Activated gamma-delta T cell (primary cell): Measurements from ENCODE around the gene EPHA4.

Source experiments
- DNase-seq: peaks from one replicate; lab custom pipeline; 2025; lab: John Stamatoyannopoulos, UW

EPHA4 gene

GRCh38 chr2:221503965-221504364 lies 68.1 kb downstream of the EPHA4 start:
- no peak for DNase-seq

- DNase-seq = no peak
Observed at GRCh38 chr2:221502270-221503010, 69.7 kb downstream of the EPHA4 start.

GRCh38 chr2:221501883-221502269 lies 70.2 kb downstream of the EPHA4 start:
- no peak for DNase-seq

DNA sequence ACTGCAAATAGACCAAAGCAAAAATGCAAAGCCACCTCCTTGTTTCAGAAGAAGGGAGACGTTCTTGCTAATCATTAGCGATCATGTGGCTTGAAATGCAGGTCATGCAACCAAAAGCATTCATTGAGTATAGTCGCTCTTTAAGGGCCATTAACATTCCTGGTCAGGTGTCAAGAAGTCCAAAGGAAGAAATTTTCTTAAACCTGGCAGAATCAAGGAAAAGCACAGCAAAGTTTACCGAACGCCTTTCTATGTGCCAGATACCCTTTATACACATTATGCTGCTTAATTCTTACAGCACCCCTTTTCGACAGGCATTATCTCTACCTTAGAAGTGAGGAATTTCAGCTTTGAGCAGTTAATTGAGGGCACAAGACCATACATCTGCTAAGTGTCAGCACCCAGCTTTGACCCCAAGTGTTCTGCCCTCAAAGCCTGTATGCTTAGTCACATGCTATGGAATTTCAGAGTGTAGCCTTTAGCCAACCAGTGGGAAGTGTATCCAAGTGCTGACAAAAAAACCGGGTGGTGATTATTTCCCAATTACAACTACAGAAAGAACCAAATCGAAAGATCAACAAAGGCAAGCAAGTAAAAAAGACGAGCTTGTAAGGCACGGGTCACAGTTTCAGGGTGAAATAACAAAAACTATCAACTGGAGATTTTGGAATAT lies 70.8 kb downstream of the EPHA4 start:
- DNase-seq = no peak

GRCh38 chr2:221500501-221501209 lies 71.4 kb downstream of the EPHA4 start:
- no peak for DNase-seq

GRCh38 chr2:221495731-221496130 lies 76.4 kb downstream of the EPHA4 start:
- DNase-seq = no peak

- no peak for DNase-seq
Observed at GRCh38 chr2:221494556-221494955, 77.5 kb downstream of the EPHA4 start.

GRCh38 chr2:221493391-221493790 lies 78.7 kb downstream of the EPHA4 start:
- no peak for DNase-seq

GRCh38 chr2:221492636-221493035 lies 79.5 kb downstream of the EPHA4 start:
- no peak for DNase-seq

- no peak for DNase-seq
Observed at GRCh38 chr2:221490506-221491060, 81.5 kb downstream of the EPHA4 start.

DNA sequence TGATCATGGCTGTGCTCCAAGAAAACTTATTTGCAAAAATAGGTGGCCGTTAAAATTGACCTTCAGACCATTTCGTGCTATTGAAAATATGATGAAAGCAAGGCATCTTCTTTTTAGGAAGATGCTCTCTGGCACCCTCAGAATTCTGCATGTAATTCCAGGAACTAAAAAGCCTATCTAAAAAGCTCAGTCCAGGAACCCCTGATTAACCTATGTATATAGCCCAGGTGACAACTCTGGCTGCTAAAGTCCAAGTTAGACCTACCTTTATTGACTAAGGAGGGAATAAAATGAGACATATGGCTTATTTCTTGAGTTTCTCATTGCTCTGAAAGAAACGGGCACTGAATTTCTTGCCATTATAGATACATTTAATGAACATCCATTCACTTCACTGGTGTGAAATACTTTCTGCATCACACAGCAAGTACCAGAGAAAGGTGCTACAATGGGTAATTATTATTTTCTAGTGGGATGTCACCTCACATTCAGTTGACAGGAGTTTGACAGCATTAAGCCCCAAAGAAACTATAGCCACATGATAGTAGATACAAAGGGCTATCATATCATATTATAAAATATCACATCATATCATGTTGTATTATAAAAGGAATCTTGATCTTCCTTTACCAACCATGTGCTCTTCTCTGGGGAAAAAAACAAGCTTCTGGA lies 83.8 kb downstream of the EPHA4 start:
- no peak for DNase-seq

DNA sequence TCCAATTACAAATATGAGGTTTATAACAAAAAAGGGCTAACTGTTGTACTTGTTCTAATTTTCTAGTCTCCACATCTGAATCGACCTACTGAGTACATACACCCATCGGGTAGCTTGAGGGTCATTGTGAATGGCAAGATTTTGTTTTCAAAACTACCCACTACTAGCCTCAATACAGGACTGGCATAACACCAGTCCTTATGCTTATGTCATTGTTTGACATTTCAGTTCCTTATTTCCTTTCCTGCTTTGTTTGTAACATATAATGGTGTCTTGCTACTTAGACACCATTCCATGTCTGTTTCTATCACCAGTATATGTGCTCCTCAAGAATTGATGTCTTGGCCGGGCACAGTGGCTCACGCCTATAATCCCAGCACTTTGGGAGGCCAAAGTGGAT lies 86.0 kb downstream of the EPHA4 start:
- no peak for DNase-seq

GRCh38 chr2:221485503-221485870 lies 86.6 kb downstream of the EPHA4 start:
- DNase-seq = no peak

- no peak for DNase-seq
Observed at GRCh38 chr2:221484761-221485502, 87.2 kb downstream of the EPHA4 start.

DNA sequence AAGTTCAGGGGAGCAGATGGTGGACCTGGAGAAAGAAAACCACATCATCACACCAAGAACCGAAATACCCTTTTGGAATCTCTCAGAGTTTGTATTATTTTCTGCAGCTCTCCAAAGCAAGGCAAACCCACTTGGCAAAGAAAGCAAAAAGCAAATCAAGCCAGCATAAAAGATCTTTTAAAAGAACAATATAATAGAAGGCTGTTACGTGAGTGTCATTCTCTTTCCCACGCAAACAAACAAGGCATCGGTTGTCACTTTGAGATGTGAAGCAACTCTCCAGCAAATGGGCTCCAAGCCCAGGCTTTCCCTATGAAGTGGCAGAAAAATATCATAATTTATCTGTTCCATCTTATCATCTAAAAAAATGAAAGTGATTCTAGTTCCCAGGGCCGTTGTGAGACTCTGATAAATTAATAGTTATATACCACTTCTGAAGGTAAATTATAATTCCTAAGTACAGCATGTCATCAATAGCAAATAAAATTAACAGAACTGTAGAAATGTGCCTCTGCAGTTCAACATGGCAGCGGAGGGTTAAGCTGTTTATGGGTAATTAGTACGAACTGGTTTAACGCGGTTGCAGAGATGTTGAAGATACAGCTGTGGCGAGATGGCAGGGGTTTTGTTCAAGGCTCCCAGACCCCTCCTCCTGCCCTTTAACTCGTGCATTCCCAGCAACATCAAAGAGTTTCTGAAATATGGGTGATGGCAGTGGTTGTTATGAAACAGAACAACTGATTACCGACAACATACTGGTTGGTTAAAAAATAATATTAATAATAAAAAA lies 89.2 kb downstream of the EPHA4 start:
- DNase-seq = no peak

DNA sequence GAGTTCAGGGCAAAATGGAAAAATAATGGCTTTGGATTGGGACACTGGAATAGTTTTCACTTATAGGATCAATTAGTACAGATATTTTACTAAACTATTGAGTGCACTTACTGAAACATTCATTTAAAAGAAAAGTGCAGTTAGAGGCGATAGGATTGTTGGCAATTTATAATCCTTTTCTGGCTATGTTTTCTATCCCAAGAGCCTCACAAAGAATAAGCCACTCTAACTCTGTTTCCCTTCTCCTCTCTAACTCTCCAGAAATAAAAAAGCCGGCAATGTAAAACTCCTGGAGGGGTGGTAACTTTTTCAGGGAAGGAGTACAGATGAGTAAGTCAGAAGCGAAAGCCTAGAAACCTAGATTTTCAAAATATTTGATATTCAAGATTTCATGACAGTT lies 91.3 kb downstream of the EPHA4 start:
- no peak for DNase-seq

DNA sequence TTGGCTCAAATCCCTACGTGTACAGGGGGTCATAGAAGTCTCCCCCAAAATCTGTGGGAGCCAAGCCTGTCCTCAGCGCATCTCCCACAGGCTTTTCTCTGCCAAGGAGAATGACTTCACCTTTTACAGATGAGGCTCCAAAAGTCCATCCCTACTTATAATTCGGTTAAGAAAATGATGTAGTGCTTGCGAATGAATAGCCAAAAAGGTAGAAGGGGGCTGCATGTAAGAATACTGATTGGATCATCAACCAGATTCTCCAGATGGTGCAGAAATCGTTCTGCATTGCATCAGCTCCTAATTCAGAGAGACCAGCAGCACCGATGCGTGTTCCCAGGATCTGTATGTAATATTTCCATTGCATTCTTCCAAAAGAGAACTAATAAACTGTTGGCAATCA lies 91.9 kb downstream of the EPHA4 start:
- no peak for DNase-seq

DNA sequence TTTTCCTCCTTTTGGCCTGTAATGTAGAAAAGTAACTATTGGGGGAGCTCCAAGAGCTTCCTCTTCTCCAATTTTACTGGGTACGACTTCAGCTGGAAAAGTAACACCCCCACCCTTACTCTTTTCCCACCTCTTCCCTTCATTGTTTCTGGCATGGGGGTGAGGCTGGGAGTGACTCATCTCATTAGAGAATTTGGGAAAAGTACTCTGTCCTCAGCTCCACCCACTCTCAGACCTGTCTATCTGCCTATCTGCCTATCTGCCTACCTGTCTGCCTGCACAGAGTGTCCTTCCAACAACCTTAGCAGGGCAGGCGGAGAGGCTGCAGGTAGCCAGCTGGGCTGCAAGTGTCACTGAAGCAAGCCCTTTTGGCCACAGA lies 93.6 kb downstream of the EPHA4 start:
- no peak for DNase-seq

DNA sequence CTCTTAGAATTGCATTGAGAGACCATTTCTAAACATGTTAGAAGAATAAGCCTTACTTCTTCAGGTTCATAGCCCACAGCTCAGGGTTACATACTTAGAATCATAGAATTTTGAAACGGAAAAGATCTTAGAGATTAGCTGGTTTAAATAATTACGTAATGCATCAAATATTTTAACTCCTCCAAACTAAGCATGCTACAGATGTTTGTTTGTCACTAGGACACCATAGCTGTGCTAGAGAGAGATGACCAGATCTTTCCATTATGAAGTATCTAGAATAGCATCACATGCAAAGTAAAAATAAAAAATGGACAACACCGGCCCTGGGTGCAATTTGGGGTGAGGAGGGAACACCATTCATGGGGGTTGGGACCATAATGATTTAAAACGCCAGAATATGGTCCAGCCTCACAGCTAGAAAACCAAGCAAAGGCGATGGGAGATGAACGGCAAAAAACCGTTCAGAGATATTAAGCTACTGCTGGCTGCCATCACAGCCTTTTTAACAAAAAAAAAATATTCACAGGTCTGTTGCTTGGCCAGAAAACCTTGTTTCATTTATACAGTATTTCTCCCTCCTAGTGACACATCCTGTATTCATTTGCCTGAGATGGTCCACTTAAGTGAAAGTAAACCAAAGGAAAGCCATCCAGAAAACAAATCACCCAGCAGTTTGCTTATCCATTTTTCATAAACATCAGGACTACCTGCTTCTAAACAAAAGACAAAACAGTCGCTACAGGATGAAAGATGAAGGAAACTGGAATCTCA lies 94.2 kb downstream of the EPHA4 start:
- DNase-seq = no peak

DNA sequence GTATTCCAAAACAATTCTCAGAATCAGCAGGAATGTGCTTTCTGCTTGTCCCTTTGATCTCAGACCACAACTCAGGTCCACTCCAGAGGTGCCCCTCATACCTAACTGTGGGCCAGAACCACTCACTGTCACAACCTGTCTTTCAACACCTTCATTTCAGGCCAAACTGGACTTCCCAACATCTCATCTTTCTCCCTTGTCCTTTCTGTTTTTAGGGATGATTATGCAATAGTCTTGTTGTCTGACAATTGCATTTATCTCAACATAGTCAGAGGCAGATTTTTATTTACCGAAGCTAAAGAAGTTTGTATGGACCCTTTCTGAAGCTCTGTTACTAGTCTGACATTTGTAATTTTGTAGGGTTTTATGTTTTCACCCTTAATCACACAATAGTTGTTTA lies 95.9 kb downstream of the EPHA4 start:
- DNase-seq = no peak
